ENCODE data around the gene CYP1A1.

DNA sequence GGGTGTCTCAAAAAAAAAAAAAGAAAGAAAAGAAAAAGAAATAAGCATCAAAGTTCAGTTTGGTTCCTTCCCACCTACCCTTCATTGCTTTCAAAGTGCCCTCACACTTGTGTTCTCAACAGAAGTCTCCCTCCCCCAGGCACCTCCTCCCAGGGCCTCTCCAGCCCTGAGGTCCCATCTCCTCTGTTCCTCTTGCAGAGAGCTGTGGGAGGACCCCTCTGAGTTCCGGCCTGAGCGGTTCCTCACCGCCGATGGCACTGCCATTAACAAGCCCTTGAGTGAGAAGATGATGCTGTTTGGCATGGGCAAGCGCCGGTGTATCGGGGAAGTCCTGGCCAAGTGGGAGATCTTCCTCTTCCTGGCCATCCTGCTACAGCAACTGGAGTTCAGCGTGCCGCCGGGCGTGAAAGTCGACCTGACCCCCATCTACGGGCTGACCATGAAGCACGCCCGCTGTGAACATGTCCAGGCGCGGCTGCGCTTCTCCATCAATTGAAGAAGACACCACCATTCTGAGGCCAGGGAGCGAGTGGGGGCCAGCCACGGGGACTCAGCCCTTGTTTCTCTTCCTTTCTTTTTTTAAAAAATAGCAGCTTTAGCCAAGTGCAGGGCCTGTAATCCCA lies 29.4 kb upstream of the CYP1A1 start:
- TF ChIP-seq EZH2 (IDR thresholded peaks at IDR 0.05; ENCODE audit: borderline replicate concordance) (no peak), EZH2phosphoT487 (IDR thresholded peaks at IDR 0.05; ENCODE audit: low read depth, severe bottlenecking, unreplicated experiment) (no peak)
- TF ChIP-seq, protein P1, sequence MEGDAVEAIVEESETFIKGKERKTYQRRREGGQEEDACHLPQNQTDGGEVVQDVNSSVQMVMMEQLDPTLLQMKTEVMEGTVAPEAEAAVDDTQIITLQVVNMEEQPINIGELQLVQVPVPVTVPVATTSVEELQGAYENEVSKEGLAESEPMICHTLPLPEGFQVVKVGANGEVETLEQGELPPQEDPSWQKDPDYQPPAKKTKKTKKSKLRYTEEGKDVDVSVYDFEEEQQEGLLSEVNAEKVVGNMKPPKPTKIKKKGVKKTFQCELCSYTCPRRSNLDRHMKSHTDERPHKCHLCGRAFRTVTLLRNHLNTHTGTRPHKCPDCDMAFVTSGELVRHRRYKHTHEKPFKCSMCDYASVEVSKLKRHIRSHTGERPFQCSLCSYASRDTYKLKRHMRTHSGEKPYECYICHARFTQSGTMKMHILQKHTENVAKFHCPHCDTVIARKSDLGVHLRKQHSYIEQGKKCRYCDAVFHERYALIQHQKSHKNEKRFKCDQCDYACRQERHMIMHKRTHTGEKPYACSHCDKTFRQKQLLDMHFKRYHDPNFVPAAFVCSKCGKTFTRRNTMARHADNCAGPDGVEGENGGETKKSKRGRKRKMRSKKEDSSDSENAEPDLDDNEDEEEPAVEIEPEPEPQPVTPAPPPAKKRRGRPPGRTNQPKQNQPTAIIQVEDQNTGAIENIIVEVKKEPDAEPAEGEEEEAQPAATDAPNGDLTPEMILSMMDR (IDR thresholded peaks at IDR 0.05; ENCODE audit: poor library complexity): no peak
